Stomach (tissue), 9 donors: ENCODE data around the gene ABCC1. TPM values are rescaled to one million over a fixed set of nuclear protein-coding genes. Genes with fewer than 3 reads are reported as not detected.

ENCODE experiments used
- DNase-seq, 2 donors: peaks; one replicate each; pipeline versions ENCODE4 v3.0.0 to v3.0.0-alpha.2; 2013 to 2019
- H3K27ac ChIP-seq, 5 donors: fragments of 200-600 bp in 4 of 5; sonication (generic) in 4 of 5; one replicate each; pipeline ENCODE4 v1.5.1; 2013 to 2019; ENCODE audit warnings: mild to moderate bottlenecking in 1 of 5, moderate library complexity in 1 of 5
- H3K27me3 ChIP-seq, 3 donors: fragments of 200-600 bp; sonication (generic); one replicate each; pipeline ENCODE4 v1.5.1; 2017 to 2019; ENCODE audit warnings: mixed run types in 1 of 3
- H3K36me3 ChIP-seq, 4 donors: fragments of 200-600 bp; sonication (generic); 1 replicate in 3 of 4; 2 replicates in 1 of 4; pipeline ENCODE4 v1.5.1; 2016 to 2019
- H3K4me1 ChIP-seq, 4 donors: fragments of 200-600 bp; sonication (generic); one replicate each; pipeline ENCODE4 v1.5.1; 2016 to 2019
- H3K4me3 ChIP-seq, 4 donors: fragments of 200-600 bp; sonication (generic) in 3 of 4; one replicate each; pipeline ENCODE4 v1.5.1; 2016 to 2019; ENCODE audit warnings: mild to moderate bottlenecking in 1 of 4
- H3K9me3 ChIP-seq, 4 donors: fragments of 200-600 bp; sonication (generic); one replicate each; pipeline ENCODE4 v1.5.1; 2016 to 2019
- EP300 ChIP-seq: sonication (generic); formaldehyde crosslinking; IDR thresholded peaks from one replicate; pipeline ENCODE4 v1.6.1; 2017; ENCODE audit warnings: antibody characterized with exemption
- POLR2A ChIP-seq, 4 donors: fragments of 450-650 bp; IDR thresholded peaks; one replicate each; pipeline ENCODE4 v1.6.1; 2016; ENCODE audit warnings: antibody characterized with exemption in 4 of 4, control low read depth in 2 of 4, mild to moderate bottlenecking in 1 of 4, moderate library complexity in 1 of 4
- POLR2AphosphoS5 ChIP-seq, 3 donors: sonication (generic); formaldehyde crosslinking; IDR thresholded peaks; one replicate each; pipeline ENCODE4 v1.6.1; 2016; ENCODE audit warnings: antibody characterized with exemption in 3 of 3
- WGBS, 5 donors: extraction: QIAGEN DNeasy Blood & Tissue Kit in 3 of 5; methylation state at CpG; one replicate each; pipeline versions ENCODE4 v1.1.5 to v1.1.7; 2013 to 2018; 5-methylcytosine and 5-hydroxymethylcytosine counted together
- intact Hi-C: fragments of 100-400 bp; cut with DNase I; formaldehyde crosslinking; loops from one replicate; pipeline ENCODE4 v1.15.1; 2023; ENCODE audit warnings: low total_unique reads
- polyA plus RNA-seq, 3 donors: library from polyadenylated mRNA; stranded (reverse); fragments of 200-250 nt; gene quantifications; one replicate each; pipeline ENCODE4 v1.2.3, GENCODE V29; 2013
- total RNA-seq, 5 donors: library from RNA; depleted of rRNA; stranded (reverse); fragments of >200 nt; gene quantifications; one replicate each; pipeline versions ENCODE4 v1.1.0 to v1.2.3, GENCODE V29; 2014 to 2016
- TF ChIP-seq, protein P1 (sequence below), 7 experiments: fragments of 450-650 bp in 4 of 7; fragments of 200-600 bp in 3 of 7; sonication (generic) in 3 of 7; IDR thresholded peaks; one replicate each; pipeline ENCODE4 v1.5.1; 2016 to 2019; ENCODE audit warnings: antibody characterized with exemption in 7 of 7, control low read depth in 2 of 7, mild to moderate bottlenecking in 1 of 7
- donor health status: healthy with polysubstance abuse.
- donor health status: Bipolar disorder and iron deficiency.
- donor health status: healthy.

The ABCC1 gene
- total and polyA plus RNA-seq, 8 donors, result 2.3 to 105 (median 24.9) TPM

DNA sequence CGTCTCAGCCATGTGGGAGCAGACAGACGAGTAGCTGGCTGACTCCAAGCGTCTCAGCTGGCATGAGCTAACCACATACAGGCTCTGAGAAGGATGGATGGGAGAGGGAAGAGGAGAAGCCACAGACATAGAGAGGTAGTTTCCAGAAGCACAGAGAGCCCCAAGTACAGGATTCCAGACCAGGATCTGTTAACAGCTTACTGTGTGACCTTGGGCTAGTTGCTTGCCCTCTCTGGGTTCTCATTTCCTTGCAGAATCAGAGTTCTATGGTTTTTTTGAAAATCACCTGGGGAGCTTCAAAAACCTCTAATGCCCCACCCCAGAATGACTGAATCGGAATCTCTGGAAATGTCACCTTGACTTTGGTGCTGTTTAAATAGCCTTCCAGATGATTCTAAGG, 213.7 kb downstream of the ABCC1 start:
- Histone ChIP-seq H3K27me3 (no peaks in the 10 kb centered on the region), H3K27ac (no peak overlapping the region), H3K4me1 (no peaks in the 10 kb centered on the region), H3K9me3 (peaks cover 4 to 17% (median 10%) of the 10 kb centered on the region in 4 donors), H3K36me3 (peaks cover 0 to 69% (median 45%) of the 10 kb centered on the region in 4 donors), H3K4me3 (no peak overlapping the region)
- intact Hi-C loops, result no loop called here
- WGBS, 5 donors, result 87 to 95% (median 91%) methylated on average over 4 of the region's 4 CpGs
- no peak for DNase-seq
- TF ChIP-seq POLR2A (IDR thresholded peaks at IDR 0.05) (no peak), EP300 (no peak), POLR2AphosphoS5 (IDR thresholded peaks at IDR 0.05) (no peak)
- TF ChIP-seq, protein P1, sequence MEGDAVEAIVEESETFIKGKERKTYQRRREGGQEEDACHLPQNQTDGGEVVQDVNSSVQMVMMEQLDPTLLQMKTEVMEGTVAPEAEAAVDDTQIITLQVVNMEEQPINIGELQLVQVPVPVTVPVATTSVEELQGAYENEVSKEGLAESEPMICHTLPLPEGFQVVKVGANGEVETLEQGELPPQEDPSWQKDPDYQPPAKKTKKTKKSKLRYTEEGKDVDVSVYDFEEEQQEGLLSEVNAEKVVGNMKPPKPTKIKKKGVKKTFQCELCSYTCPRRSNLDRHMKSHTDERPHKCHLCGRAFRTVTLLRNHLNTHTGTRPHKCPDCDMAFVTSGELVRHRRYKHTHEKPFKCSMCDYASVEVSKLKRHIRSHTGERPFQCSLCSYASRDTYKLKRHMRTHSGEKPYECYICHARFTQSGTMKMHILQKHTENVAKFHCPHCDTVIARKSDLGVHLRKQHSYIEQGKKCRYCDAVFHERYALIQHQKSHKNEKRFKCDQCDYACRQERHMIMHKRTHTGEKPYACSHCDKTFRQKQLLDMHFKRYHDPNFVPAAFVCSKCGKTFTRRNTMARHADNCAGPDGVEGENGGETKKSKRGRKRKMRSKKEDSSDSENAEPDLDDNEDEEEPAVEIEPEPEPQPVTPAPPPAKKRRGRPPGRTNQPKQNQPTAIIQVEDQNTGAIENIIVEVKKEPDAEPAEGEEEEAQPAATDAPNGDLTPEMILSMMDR (IDR thresholded peaks at IDR 0.05), result no peak

DNA sequence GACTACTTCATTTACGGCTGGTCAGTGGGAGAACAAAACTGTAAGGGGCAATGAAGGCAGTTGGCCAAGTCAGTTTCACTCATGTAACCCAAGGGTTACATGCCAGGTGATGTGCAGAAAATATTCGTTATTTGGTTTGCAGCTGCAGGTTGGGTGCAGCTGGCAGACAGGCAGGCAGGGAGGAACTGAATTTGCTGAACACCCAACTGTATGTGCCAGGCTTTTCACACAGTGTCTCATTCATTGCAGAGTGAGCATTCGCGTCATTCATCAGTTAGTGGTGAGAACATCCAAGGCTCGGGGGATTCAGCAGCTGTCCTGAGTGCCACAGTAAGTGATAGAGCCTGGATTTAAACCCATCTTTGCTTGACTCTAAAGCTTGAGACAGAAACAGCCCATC, 214.2 kb downstream of the ABCC1 start:
- Histone ChIP-seq H3K36me3 (peaks cover 0 to 74% (median 50%) of the 10 kb centered on the region in 4 donors), H3K4me3 (no peak overlapping the region), H3K27ac (no peak overlapping the region), H3K4me1 (no peaks in the 10 kb centered on the region), H3K27me3 (no peaks in the 10 kb centered on the region), H3K9me3 (peaks cover 4 to 13% (median 10%) of the 10 kb centered on the region in 4 donors)
- 87 to 96% (median 90%) methylated on average over 4 to 5 of the region's 5 CpGs for WGBS, 5 donors
- TF ChIP-seq, protein P1 (IDR thresholded peaks at IDR 0.05), result no peak
- no peak for TF ChIP-seq POLR2AphosphoS5 (IDR thresholded peaks at IDR 0.05)
- no peak for TF ChIP-seq POLR2A (IDR thresholded peaks at IDR 0.05)
- no peak for TF ChIP-seq EP300
- DNase-seq, result no peak
- intact Hi-C loops, result no loop called here

DNA sequence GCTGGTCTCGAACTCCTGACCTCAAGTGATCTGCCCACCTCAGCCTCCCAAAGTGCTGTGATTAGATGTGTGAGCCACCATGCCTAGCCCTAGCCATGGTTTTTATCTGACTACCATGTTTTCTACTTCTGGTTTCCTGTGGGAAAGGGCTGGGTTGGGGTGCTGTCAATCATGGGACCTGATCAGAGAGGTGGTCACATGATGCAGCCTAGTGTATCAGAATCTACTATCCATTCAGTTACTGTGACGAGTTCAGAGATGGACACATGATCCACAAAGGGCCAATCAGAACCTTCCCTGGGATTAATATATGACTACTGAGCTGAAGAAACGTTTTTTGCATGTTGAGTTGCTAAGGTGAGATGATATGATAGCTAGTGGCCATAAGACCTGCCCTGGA, 214.8 kb downstream of the ABCC1 start:
- peaks cover 2 to 6% (median 4%) of the 10 kb centered on the region in 4 donors for H3K9me3 ChIP-seq
- peaks cover 0 to 75% (median 55%) of the 10 kb centered on the region in 4 donors for H3K36me3 ChIP-seq
- no peak overlapping the region for H3K27ac ChIP-seq
- no peak for DNase-seq
- H3K4me3 ChIP-seq, result no peak overlapping the region
- TF ChIP-seq, protein P1 (IDR thresholded peaks at IDR 0.05), result no peak
- TF ChIP-seq POLR2AphosphoS5 (IDR thresholded peaks at IDR 0.05) (no peak), POLR2A (IDR thresholded peaks at IDR 0.05) (no peak), EP300 (no peak)
- no peaks in the 10 kb centered on the region for H3K27me3 ChIP-seq
- no peaks in the 10 kb centered on the region for H3K4me1 ChIP-seq
- 78 to 88% (median 81%) methylated on average over 3 of the region's 3 CpGs for WGBS, 5 donors
- intact Hi-C loops, result no loop called here

DNA sequence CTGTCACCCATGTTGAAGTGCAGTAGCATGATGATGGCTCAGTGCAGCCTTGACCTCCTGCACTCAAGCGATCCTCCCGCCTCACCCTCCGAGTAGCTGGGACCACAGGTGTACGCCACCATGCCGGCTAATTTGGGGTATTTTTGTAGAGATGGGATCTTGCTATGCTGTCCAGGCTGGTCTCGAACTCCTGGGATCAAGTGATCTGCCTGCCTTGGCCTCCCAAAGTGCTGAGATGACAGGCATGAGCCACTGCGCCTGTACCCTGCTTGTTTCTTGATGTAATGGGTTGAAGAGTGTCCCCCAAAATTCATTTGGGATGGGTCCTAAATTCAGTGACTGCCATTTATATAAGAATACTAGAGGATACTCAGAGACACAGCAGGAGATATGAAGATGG, 216.7 kb downstream of the ABCC1 start:
- no peak for TF ChIP-seq POLR2A (IDR thresholded peaks at IDR 0.05)
- 83 to 87% (median 84%) methylated on average over 7 of the region's 7 CpGs for WGBS, 5 donors
- peaks cover 3 to 82% (median 62%) of the 10 kb centered on the region in 4 donors for H3K36me3 ChIP-seq

DNA sequence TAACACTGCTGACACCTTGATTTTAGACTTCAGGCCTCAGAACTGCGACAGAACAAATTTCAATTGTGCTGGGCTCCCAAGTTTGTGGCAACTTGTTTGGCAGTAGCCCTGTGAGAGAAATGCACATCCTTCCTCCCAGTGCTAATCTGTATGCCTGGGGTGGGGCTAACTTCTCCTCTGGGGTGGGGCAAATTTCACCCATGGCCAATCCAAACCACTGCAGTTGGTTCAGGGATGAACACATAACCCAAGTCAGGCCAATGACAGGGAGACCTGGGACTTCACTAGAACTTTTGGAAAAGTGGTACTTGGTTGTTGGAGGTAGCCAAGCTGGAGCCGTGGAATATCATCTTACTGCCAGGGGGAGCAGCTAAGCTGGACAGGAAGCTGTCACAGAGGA, 217.5 kb downstream of the ABCC1 start:
- H3K4me1 ChIP-seq, result no peaks in the 10 kb centered on the region
- no peak overlapping the region for H3K4me3 ChIP-seq
- H3K36me3 ChIP-seq, result peaks cover 7 to 81% (median 65%) of the 10 kb centered on the region in 4 donors
- no peaks in the 10 kb centered on the region for H3K9me3 ChIP-seq
- 41 to 48% (median 43%) methylated on average over 2 of the region's 2 CpGs for WGBS, 5 donors
- intact Hi-C loops, result no loop called here
- DNase-seq, result no peak
- no peak overlapping the region for H3K27ac ChIP-seq
- H3K27me3 ChIP-seq, result no peaks in the 10 kb centered on the region
- TF ChIP-seq, protein P1 (IDR thresholded peaks at IDR 0.05), result no peak
- TF ChIP-seq POLR2AphosphoS5 (IDR thresholded peaks at IDR 0.05) (no peak), POLR2A (IDR thresholded peaks at IDR 0.05) (no peak), EP300 (no peak)

More for the DNA sequence above, 216.7 kb downstream of the ABCC1 start:
- Histone ChIP-seq H3K4me3 (no peak overlapping the region), H3K27ac (no peak overlapping the region), H3K27me3 (no peaks in the 10 kb centered on the region), H3K9me3 (no peaks in the 10 kb centered on the region), H3K4me1 (no peaks in the 10 kb centered on the region)
- intact Hi-C loops, result no loop called here
- DNase-seq, result no peak
